HG03432 (cell line): ENCODE measurements around the gene RHEX.
A peak's percentile ranks its signal among the peaks of the same experiment; 100 is the strongest.
"Not testable (repeated sequence)": the region's sequence is repeated elsewhere in the genome, so short reads cannot be mapped to it uniquely, and the experiment has no call there.

Source experiments
- ATAC-seq: cut with Tn5 transposase; IDR thresholded peaks from one replicate; pipeline ENCODE4 v1.9.1; 2021; ENCODE audit warnings: mild to moderate bottlenecking, moderate library complexity; ENCODE audit not compliant: unreplicated experiment

The RHEX gene

DNA sequence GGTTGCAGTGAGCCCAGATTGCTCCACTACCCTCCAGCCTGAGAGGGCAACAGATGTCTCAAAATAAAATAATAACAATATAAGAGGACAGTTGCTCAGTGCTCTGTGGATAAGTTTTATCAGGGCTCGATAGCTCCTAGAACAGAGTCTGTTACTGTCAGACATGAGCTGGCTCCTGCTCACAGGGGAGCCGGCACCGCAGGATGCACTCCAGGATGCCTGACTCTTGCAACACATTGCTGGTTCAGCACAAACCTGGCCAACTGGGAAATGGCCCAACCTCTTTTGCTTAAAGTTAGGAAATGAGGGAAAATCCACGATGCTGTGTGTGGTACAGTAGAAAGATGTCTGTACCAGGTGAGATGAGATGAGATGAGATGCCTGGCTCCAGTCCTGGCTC is 23.5 kb upstream of the RHEX start:
- no peak for ATAC-seq

DNA sequence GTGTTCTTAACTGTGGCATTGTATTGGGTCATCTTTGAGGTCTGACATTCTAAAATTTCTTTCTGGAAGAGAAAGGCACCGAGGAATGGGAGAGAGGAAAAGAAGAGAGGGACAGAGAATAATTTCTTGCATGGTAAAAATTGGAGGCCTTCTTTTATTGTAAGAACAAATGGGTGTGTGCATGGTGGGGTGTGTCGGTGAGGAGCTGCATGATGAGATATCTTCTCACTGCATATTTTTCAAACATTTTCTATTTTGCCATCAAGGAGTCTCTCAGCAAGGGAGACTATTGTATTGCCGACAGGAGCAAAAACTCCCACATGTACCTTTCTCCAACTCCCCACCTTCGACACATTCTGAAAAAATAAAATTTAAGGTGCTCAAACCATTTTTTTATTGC is 22.8 kb upstream of the RHEX start:
- no peak for ATAC-seq

DNA sequence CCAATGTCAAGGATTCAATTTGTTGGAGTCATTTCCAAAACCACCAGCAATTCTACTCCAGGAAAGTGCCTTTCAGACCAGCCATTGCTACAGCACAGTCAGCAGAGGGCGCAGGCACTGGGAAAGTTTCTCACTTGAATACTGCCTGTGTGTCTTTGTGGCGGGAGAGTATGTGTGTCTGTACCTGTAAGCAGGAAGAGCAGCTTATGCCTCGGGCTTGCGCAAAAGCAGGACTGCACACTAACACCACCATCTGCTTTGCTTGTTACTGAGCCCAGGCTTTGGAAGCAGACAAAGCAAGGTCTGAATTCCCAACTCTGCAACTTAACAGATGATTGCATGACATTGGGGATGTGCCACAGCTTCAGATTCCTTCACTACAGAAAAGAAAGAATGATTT is 22.3 kb upstream of the RHEX start:
- ATAC-seq: peak; percentile 79

DNA sequence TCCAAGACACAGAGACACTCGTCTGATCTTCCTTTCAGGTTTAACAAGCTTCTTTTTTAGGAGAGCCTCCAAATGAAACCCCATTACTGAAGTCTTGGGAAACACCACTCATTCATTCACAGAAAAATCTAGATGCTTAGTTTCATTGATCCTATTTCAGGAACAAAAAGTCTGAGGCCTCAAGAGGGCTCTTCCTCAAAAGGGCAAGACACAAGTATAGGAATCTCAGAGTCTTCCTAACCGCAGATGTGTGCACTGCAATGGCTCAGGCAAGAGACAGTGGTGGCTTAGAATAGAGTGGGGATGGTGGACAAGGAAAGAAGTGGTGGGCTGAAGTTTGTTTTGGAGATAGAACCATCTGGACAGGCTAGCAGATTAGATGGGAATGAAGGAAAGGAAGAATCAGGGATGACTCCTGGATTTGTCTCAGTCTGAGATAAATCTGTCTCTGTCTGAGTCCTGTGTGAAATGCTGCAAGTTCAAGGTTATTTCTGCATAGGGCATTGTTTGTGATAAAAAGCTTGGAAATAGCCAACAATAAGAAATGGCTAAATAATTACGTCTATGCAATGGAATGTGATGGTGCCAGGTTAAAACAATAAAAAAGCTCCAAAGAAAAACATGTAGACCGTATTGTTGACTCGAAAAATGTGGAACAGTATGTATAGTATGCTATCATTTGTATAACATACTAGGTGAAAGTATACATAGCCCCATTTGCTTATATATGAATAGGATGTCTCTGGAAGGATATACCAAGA is 20.4 kb upstream of the RHEX start:
- ATAC-seq: no peak

DNA sequence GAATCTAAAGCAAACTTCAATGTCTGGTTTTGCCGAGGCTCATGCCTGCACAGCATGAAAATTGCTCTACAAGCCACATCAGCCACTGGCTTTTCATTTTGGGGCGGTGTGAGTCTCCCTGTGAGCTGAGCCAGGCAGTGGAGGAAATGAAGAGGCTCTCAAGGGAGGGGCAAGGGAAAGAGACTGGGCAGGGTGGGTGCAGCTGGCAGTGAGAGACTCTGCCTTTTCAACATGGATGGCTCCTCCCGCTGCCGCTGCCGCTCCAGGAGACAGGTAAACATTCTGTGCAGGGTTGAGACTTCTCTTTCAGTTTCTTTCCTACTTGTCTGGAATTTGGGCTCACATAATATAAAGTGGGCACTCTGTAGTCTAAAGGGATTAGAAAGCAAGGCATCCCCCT is 17.9 kb upstream of the RHEX start:
- ATAC-seq: no peak

DNA sequence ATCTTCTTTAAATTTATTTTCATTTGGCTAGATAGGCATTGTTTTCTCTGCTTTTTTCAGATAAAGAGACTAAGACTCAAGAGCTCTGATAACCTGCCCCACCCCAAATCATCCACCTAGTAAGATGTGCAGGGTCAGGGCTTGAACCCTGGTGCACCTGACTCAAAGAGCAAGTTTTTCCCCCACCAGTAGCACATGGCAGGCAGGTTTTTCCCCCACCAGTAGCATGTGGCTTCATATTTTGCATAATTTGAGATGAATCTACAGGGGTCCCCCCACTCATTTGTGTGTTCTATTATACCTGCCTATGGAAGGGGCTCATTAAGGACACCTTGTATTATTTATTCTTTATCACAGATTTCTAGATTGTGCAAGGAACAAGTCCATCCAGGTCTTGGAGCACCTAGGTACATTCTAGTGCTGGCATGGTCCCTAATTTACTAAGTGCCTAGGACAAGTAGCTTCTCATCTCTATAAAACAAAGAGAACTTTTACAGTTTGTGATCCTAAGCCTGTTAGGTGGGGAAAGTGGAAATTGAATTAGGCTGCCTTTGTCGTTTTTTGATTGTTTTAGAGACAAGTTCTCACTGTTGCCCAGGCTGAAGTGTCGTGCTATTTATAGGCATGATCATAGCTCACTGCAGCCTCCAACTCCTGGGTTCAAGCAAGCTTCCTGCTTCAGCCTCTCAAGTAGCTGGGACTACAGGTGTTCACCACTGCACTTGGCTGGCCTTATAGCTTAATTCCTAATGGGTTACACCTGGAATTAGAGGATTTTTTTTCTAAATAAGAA is 16.1 kb upstream of the RHEX start:
- ATAC-seq: no peak

DNA sequence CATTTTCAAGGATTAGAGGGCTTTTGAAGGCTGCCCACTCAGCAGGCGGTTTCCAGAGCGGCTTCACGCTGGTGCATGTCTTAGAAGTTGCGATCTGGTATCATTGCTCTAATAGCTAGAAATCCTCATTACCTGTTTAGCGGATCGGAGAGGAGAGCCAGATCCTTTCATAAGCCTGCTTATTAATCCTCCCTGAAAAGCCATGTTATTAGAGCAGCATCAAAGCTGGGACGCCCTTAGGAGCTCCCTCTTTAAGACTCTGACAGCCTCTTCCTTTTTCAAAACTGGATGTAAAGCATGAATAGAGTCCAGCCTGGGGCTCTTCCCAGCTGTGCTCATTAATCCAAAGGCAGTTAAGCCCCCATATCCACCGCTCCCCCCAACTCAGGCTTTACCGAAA is 15.4 kb upstream of the RHEX start:
- ATAC-seq: no peak

DNA sequence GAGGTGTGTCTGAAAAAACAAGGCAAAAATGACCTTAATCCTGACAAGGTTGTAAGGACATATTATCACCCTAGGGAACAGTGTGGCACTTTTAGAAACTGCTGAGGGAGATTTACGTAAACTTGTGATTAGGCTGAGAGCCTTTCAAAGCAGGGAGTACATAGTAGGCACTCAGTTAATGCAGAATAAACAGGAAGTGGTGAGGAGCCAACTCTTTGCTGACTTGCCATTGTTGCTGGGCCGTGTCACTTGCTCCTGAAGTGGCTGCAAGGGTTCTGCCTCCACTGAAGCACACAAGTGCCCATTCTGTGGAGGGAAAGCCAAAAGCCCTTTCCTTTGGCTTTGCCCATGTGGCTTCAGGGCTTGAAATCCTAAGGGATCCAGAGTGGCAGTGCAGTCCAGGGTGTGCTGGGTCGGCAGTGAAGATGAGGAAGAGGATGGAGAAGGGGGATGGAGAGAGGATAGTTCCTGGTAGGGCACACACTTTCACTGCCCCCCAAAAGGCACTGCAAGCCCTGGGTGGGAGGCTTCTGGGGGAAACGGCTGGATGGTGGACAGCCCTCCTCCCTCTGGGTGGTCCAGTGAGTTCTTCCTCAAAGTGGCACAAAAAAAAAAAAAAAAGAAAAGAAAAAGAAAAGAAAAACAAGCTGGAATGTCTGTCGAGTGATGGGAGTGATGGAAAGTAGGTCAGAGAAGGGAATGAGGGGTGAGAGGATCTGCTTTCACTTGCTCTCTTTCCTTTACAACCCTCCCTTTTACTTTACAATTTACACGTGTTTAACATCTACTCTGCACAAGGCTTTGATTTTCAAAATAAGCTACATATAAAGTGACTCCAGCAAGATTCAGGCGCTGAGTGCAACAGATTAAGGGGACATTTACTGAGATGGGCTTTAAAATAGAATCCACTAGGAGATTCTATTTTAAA is 13.7 kb upstream of the RHEX start:
- no peak for ATAC-seq

DNA sequence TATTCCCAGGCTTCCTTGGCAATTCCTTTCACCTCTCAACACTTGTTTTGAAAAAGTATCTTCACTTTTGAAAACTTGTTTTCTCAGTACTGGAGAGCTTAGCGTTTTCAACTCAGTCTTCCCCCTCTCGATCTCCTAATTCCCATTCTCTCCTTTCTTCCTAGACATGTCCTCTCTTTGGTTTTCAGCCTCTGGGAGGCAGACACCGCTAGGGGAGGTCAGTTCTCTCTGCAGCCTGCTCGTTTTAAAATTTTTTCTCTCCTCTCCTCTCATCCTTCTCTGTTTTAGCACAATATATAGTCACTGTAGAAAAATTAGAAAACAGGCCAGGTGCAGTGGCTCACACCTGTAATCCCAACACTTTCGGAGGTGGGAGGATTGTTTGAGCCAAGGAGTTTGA is 12.6 kb upstream of the RHEX start:
- ATAC-seq: no peak

DNA sequence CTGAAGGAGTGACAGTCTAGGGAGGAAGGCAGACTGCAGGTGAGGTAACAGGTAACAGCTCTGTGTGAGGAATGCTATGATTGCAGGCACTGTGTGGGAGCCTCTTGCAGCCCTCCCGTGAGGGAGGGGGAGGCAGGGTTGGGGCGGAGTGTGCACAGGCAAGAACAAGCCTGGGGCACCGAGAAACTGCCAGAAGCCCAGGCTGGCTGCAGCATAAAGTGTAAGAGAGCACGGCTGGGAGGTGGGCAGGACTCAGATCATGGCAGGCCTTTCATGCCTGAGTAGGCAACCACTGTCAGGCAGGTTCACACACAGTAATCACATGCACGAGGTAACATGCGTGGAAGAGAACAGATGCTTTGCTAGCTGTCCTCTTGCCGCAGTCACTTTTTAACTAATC is 11.3 kb upstream of the RHEX start:
- ATAC-seq: peak; percentile 49

DNA sequence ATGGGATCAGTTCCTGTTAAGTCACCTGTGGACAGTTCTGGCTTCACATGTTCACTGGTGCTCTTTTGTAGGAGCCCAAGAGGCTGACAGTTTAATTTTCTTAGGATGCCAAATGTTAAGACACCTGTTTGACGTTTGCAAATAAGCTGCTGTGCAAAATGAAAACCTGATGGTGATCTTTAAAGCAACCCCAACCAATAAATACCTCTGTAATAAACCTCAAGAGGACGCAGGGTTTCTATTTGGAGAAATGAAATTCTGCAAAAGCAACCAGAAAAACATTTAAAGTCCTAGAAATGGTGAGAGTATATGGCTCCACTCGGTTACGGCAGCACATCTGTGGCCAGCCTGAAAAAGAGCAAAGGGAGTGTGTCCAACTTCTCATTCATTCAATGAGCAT is 5.7 kb upstream of the RHEX start:
- no peak for ATAC-seq

DNA sequence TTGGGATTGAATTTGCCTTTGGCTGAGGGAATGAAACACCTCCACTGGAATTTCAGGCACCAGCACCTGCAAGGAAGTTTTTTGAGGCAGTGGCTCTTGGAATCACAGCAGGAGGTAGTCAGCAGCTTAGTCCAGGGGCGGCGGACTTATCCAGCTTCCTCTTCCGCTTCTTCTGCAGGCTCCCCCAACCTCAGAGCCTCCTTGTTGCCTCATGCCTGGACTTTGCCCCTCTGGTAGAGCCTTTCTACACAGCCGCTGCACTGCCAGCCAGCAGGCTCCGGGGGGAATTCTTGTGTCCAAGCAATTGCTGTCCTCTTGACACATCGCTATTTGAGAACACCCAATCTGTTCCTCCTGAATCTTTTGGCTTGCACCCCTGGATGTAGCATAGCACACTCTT is 4.4 kb upstream of the RHEX start:
- ATAC-seq: no peak

DNA sequence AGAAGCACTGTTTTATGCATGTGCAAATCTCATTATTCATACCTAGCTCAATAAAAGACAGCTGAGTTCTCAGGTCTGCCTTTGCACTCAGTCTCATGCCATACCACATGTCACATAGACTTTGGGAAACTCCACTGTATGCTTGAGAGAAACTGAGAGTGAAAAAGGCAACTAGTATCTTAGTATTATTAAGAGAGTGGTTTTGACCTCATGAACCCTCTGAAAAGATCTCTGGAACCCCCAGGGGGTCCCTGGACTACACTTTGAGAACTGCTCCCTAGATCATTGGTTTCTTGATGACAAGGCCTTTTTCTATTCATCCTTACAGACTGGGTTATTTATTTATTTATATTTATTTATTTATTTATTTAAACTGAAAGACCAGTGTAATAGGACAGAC is 3.7 kb upstream of the RHEX start:
- peak; percentile 51 for ATAC-seq

DNA sequence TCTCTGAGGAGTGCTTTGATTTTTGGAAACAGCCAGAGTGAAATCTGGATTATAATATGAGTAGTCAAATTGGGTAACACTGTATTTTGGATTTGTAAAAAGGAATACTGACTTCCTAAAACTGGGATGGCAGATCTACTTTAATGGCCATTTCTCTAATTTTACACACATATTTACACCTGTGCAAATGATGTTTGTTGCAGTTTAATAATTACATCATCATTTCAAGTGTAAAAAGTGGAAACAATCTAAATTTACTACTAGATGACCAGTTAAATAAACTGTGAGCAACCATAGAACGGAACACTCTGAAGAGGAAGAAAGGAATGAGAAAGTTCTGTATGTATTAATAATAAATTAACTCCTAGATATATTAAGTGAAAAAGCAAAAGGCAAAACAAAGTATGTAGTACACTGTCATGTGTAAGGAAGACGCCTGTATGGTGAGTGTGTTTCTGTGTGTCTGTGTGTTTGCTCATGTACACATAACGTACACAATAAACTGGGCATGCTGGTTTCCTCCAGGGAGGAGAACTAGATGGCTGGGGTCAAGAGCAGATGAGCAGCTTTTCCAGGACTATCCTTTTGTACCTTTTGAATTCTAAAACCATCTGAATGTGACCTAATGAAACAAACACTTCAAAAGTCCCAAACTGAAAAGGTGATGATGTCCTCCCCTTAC is 2.9 kb upstream of the RHEX start:
- no peak for ATAC-seq

DNA sequence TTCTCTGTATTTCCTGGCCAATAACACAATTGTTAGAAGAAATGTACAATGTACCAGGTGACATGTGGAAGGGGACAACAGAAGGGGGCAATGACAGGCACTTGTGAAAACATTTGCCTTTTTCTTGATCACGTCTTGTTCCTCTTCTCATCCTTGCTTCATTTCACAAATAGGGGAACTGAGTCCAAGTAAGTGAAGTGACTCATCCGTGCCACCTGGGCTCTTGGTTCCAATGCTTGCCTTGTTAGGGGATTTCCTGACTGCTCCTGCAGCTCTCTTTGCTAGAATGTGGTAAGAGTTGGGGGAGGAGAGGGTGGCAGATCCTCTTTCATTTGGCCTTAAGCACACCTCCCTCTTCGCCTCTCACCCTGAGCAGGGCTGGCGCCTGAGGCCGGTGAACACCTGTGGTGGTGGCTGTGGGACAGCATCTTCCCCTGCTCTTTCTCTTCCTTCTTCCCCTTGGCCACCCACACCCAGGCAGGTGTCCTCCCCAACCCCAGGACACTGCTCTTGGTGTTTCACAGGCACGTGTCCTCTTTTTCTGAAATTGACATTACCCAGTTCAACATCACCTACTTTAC is 2.2 kb upstream of the RHEX start:
- ATAC-seq: peak; percentile 84

DNA sequence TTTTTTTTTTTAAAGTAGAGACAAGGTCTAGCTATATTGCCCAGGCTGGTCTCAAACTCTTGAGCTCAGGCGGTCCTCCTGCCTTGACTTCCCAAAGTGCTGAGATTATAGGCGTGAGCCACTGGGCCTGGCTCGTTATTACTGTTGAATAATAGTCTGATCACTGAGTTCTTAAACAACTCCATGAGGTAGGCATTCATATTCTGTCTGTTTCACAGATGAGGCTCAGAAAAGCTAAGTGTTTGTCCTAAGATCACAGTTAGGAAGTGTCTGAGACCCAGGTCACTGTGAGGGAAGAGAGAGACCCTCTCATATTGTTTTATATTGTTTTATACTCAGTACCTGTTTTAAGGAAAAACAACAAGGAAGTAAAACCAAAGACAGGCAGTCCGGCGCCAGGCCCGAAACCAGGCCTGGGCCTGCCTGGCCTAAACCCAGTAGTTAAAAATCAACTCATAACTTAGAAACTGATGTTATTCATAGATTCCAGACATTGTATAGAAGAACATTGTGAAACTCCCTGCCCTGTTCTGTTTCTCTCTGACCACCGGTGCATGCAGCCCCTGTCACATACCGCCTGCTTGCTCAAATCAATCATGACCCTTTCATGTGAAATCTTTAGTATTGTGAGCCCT is 625 bp upstream of the RHEX start:
- ATAC-seq: not testable (repeated sequence)

DNA sequence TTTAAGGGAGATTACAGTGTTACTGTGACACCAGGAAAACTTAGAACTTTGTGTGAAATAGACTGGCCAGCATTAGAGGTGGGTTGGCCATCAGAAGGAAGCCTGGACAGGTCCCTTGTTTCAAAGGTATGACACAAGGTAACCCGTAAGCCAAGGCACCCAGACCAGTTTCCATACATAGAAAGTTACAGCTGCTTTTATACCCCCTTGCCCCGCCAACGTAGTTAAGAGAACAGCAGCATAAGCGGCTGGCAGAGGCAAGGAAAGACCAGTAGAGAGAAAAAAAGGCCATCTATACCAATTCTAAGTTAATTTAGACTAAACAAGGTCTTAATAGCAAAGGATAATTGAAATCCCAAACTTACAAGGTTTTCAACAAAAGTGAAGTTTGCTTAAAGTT is 643 bp downstream of the RHEX start:
- ATAC-seq: not testable (repeated sequence)

DNA sequence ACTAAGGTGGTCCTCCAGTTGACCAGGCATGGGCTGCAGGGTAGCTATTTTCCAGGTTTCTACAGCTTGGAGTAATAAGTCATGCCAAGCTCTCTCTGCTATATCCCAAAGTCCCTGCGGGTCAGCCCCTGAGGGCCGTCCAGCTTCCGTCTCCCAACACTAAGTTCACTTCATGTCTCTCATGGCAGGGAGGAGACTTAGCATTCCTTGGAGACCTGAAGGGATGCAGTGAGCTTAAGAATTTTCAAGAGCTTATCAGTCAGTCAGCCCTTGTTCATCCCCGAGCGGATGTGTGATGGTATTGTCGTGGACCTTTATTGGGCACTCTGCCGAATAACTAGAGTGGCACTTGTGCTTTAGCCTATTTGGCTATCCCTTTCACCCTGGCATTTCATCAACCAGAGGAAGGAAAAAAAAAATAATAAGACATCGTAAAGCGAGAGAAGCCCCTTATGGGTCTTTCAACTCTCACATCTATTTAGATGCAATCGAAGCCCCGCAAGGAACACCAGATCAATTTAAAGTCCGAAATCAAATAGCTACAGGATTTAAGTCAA is 2.2 kb downstream of the RHEX start:
- ATAC-seq: not testable (repeated sequence)

DNA sequence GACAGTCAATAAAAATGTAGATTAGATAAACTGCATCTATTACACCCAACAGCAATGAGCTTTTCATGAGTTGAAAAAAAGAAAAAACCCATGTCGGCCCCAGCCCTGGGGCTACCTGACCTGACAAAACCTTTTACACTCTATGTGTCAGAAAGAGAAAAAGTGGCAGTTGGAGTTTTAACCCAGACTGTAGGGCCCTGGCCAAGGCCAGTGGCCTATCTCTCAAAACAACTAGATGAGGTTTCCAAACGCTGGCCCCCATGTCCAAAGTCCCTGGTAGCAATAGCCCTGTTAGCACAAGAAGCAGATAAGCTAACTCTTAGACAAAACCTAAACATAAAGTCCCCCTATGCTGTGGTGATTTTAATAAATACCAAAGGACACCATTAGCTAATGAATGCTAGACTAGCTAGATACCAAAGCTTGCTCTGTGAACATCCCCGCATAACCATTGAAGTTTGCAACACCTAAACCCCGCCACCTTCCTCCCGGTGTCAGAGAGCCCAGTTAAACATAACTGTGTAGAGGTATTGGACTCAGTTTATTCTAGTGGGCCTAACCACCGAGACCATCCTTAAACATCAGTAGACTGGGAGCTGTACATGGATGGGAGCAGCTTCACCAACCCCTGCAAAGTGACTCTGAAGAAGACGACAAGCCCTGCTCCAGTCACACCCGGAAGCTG is 2.8 kb downstream of the RHEX start:
- not testable (repeated sequence) for ATAC-seq
